Measurements from ENCODE around the gene SUSD3. TPM values are rescaled to one million over a fixed set of nuclear protein-coding genes. Genes with fewer than 3 reads are reported as not detected.

Gene SUSD3
- total and polyA plus RNA-seq, 10 of the 15 experiments (the other 5 are each of a cell fraction or from before 2014, with no cell fraction given): 2.5 to 92.0 (median 31.1) TPM

DNA sequence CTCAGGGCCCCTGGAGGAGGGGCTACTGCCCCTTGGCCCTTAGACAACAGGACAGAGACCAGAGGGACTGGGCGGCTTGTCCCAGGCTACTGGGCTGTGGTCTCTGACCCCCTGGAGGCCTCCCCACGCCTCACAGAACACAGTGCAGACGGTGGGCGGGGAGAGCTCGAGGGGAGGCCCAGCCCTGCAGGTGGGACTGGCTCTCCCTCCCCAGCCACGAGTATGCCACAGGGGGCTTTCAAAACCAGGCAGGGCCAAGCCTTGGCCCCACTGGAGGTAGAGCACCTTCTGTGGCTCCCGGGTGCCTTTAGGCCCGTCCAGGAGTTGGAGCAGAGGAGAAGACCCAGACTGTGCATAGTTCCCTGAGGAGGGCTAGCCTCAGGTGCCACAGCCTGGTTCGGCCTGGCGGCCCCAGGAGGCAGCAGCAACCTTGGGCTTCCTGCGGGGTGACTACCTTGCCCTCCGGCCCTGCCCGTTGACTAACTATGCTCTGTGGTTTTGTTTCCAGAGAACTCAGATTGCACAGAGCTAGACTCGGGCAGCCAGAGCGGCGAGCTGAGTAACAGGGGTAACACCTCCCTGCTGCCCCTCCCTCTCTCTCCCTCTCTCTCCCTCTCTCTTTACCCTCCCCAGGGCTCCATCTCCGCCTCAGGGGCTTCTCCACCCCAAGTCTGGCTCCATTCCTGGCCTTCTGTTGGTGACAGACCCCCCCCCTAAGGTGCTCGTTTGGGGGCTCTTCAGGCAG lies 53.0 kb downstream of the SUSD3 start:
- 65% methylated on average over 18 of the region's 18 CpGs for WGBS (ENCODE audit: insufficient coverage, insufficient replicate concordance, low lambda C conversion rate, missing lambda C conversion rate)
- RAD21 ChIA-PET (ENCODE audit: unreplicated experiment): no interaction called here
- no TSS peak for BruUV-seq (replicated peaks)
- DNase-seq (ENCODE audit: low read depth, low spot score): no peak
- H3K9ac ChIP-seq (ENCODE audit: control insufficient read depth, insufficient read depth, low read length): no peak overlapping the region
- H3K4me1 ChIP-seq (ENCODE audit: control insufficient read depth, insufficient read depth, low read length): peaks cover 12% of the 10 kb centered on the region
- FAIRE-seq: no peak
- H3K27me3 ChIP-seq (replicated peaks in 1 of 2; ENCODE audit: control insufficient read depth in 2 of 2, insufficient read depth in 2 of 2, low read length in 1 of 2): no peaks in the 10 kb centered on the region
- H4K20me1 ChIP-seq (ENCODE audit: control insufficient read depth, insufficient read depth): no peaks in the 10 kb centered on the region
- POLR2A ChIA-PET: interaction anchor here (1.0 kb wide), 1 partner anchor 103 kb away, joined by 3 read pairs; no protein-coding TSS in a partner anchor
- in situ Hi-C loops (cut with MboI): no loop called here
- intact Hi-C loops (cut with micrococcal nuclease; ENCODE audit: unreplicated experiment): no loop called here
- CTCF ChIA-PET: interaction anchor here (1.5 kb wide), 1 partner anchor 191 kb away, joined by 6 read pairs; no protein-coding TSS in a partner anchor
- H3K4me3 ChIP-seq: no peak overlapping the region
- no peak overlapping the region for H3K27ac ChIP-seq (ENCODE audit: control insufficient read depth, insufficient read depth)
- no peak overlapping the region for H3K4me2 ChIP-seq (ENCODE audit: control insufficient read depth, insufficient read depth)
- SMC1A ChIA-PET (ENCODE audit: uncharacterized antibody, unreplicated experiment): no interaction called here
- no peak for ATAC-seq
- no peaks in the 10 kb centered on the region for H3K79me2 ChIP-seq (ENCODE audit: control insufficient read depth, insufficient read depth, low read length)
- H2AFZ ChIP-seq (ENCODE audit: control insufficient read depth, low read depth, low read length): no peak overlapping the region
- peaks cover 0 to 8% of the 10 kb centered on the region in 2 experiments; a peak in 2 of 4 replicates for H3K36me3 ChIP-seq (ENCODE audit: control insufficient read depth in 2 of 2, insufficient read depth in 2 of 2, low read length in 1 of 2)
- no peaks in the 10 kb centered on the region for H3K9me3 ChIP-seq (replicated peaks; ENCODE audit: control insufficient read depth, insufficient read depth, low read length)
- no peak for TF ChIP-seq FOXM1 (IDR thresholded peaks at IDR 0.05; ENCODE audit: low read depth, low read length)
- no peak for TF ChIP-seq KLF5 (IDR thresholded peaks at IDR 0.05; ENCODE audit: partially characterized antibody)
- TF ChIP-seq, protein P1, sequence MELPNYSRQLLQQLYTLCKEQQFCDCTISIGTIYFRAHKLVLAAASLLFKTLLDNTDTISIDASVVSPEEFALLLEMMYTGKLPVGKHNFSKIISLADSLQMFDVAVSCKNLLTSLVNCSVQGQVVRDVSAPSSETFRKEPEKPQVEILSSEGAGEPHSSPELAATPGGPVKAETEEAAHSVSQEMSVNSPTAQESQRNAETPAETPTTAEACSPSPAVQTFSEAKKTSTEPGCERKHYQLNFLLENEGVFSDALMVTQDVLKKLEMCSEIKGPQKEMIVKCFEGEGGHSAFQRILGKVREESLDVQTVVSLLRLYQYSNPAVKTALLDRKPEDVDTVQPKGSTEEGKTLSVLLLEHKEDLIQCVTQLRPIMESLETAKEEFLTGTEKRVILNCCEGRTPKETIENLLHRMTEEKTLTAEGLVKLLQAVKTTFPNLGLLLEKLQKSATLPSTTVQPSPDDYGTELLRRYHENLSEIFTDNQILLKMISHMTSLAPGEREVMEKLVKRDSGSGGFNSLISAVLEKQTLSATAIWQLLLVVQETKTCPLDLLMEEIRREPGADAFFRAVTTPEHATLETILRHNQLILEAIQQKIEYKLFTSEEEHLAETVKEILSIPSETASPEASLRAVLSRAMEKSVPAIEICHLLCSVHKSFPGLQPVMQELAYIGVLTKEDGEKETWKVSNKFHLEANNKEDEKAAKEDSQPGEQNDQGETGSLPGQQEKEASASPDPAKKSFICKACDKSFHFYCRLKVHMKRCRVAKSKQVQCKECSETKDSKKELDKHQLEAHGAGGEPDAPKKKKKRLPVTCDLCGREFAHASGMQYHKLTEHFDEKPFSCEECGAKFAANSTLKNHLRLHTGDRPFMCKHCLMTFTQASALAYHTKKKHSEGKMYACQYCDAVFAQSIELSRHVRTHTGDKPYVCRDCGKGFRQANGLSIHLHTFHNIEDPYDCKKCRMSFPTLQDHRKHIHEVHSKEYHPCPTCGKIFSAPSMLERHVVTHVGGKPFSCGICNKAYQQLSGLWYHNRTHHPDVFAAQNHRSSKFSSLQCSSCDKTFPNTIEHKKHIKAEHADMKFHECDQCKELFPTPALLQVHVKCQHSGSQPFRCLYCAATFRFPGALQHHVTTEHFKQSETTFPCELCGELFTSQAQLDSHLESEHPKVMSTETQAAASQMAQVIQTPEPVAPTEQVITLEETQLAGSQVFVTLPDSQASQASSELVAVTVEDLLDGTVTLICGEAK (IDR thresholded peaks at IDR 0.05; ENCODE audit: borderline replicate concordance): no peak
- TF ChIP-seq, protein P2, sequence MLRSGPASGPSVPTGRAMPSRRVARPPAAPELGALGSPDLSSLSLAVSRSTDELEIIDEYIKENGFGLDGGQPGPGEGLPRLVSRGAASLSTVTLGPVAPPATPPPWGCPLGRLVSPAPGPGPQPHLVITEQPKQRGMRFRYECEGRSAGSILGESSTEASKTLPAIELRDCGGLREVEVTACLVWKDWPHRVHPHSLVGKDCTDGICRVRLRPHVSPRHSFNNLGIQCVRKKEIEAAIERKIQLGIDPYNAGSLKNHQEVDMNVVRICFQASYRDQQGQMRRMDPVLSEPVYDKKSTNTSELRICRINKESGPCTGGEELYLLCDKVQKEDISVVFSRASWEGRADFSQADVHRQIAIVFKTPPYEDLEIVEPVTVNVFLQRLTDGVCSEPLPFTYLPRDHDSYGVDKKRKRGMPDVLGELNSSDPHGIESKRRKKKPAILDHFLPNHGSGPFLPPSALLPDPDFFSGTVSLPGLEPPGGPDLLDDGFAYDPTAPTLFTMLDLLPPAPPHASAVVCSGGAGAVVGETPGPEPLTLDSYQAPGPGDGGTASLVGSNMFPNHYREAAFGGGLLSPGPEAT (IDR thresholded peaks at IDR 0.05; ENCODE audit: low read depth): no peak
- TF ChIP-seq RELA (IDR thresholded peaks at IDR 0.05; ENCODE audit: borderline replicate concordance, partially characterized antibody): no peak
- no peak for TF ChIP-seq CHD2 (IDR thresholded peaks at IDR 0.05; ENCODE audit: borderline replicate concordance, low read depth, low read length)
- TF ChIP-seq, protein P3, sequence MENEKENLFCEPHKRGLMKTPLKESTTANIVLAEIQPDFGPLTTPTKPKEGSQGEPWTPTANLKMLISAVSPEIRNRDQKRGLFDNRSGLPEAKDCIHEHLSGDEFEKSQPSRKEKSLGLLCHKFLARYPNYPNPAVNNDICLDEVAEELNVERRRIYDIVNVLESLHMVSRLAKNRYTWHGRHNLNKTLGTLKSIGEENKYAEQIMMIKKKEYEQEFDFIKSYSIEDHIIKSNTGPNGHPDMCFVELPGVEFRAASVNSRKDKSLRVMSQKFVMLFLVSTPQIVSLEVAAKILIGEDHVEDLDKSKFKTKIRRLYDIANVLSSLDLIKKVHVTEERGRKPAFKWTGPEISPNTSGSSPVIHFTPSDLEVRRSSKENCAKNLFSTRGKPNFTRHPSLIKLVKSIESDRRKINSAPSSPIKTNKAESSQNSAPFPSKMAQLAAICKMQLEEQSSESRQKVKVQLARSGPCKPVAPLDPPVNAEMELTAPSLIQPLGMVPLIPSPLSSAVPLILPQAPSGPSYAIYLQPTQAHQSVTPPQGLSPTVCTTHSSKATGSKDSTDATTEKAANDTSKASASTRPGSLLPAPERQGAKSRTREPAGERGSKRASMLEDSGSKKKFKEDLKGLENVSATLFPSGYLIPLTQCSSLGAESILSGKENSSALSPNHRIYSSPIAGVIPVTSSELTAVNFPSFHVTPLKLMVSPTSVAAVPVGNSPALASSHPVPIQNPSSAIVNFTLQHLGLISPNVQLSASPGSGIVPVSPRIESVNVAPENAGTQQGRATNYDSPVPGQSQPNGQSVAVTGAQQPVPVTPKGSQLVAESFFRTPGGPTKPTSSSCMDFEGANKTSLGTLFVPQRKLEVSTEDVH (IDR thresholded peaks at IDR 0.05; ENCODE audit: low read depth, partially characterized antibody): no peak
- TF ChIP-seq SIX5 (IDR thresholded peaks at IDR 0.05; ENCODE audit: low read depth, low read length, severe bottlenecking): no peak
- no peak for TF ChIP-seq NFYB (IDR thresholded peaks at IDR 0.05; ENCODE audit: insufficient read depth, low read depth, low read length)
- no peak for TF ChIP-seq RBBP5 (conservative IDR thresholded peaks at IDR 0.05)
- TF ChIP-seq RB1 (IDR thresholded peaks at IDR 0.05; ENCODE audit: borderline replicate concordance): no peak
- no peak for TF ChIP-seq CREM (IDR thresholded peaks at IDR 0.05; ENCODE audit: low read depth)
- no peak for TF ChIP-seq HDAC2 (IDR thresholded peaks at IDR 0.05)
